ENCODE data around the gene CEP41.

DNA sequence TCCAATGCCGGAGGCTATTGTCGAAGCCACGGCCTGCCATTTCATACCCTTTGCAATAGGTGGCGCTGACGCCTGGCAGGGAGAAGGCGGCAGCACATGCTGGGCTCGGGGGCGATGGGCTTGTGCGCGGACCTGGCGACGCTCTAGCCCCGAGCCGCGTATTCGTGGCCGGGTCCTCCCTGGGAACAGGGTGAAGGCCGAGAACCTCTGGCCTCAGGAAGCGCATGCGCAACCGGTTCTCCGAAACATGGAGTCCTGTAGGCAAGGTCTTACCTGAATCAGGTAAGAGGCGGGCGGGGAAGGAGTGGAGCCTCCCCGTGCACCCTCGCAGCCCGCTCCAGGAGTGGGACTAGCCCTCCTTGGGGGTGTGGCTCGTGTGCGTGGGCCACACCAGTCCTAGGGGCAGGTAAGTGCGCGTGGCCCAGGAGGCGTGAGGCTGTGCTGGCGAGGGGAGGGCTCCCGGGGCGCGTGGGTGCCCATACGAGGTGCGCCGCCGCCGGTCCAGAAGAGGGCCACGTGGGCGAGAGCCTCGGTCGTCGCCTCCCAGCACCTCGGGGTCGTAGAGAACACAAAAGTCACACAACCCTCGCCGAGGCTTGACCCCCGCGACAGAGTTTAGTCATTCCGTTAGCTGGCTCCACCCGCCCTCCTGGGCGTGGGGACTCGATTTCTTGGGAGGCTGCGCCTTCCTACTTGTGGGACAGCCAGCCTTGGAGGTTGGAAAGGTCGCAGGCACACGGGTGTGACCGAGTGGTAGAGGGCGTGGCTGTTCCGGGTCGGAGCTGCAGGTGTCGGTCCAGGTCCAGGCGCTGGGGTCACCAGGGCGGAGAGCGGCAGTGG is 45.5 kb upstream of the CEP41 start:
- TF ChIP-seq, protein P1, sequence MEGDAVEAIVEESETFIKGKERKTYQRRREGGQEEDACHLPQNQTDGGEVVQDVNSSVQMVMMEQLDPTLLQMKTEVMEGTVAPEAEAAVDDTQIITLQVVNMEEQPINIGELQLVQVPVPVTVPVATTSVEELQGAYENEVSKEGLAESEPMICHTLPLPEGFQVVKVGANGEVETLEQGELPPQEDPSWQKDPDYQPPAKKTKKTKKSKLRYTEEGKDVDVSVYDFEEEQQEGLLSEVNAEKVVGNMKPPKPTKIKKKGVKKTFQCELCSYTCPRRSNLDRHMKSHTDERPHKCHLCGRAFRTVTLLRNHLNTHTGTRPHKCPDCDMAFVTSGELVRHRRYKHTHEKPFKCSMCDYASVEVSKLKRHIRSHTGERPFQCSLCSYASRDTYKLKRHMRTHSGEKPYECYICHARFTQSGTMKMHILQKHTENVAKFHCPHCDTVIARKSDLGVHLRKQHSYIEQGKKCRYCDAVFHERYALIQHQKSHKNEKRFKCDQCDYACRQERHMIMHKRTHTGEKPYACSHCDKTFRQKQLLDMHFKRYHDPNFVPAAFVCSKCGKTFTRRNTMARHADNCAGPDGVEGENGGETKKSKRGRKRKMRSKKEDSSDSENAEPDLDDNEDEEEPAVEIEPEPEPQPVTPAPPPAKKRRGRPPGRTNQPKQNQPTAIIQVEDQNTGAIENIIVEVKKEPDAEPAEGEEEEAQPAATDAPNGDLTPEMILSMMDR (conservative IDR thresholded peaks at IDR 0.05): peak; percentile 98
- TF ChIP-seq ZFX (IDR thresholded peaks at IDR 0.05): peak; percentile 55; the same call in 1 of the 2 replicates
